Measurements from ENCODE around the gene CTDSP2. TPM values are rescaled to one million over a fixed set of nuclear protein-coding genes. Genes with fewer than 3 reads are reported as not detected.

Gene CTDSP2
- total RNA-seq, 1 donor from 2014 or later: 83.2 TPM

- H3K4me3 Mint-ChIP-seq: peak overlapping the region; percentile 65
- no peak overlapping the region for H3K27ac Mint-ChIP-seq (ENCODE audit: unreplicated experiment)
- peaks cover 81% of the 10 kb centered on the region for H3K4me1 Mint-ChIP-seq
- H3K27me3 Mint-ChIP-seq (ENCODE audit: low read depth): no peaks in the 10 kb centered on the region
- TF ChIP-seq CTCF (conservative IDR thresholded peaks at IDR 0.05): no peak
- no peaks in the 10 kb centered on the region for H3K9me3 Mint-ChIP-seq
- H3K36me3 Mint-ChIP-seq (ENCODE audit: low read depth): no peaks in the 10 kb centered on the region
- no peak for DNase-seq (ENCODE audit: low read depth, low spot score)
Observed at GRCh38 chr12:57837864-57838562, 8.5 kb downstream of the CTDSP2 start.

- Mint-ChIP-seq H3K4me1 (peaks cover 71% of the 10 kb centered on the region), H3K27me3 (ENCODE audit: low read depth) (no peaks in the 10 kb centered on the region), H3K27ac (ENCODE audit: unreplicated experiment) (peak overlapping the region; percentile 95), H3K4me3 (peak overlapping the region; percentile 74), H3K9me3 (no peaks in the 10 kb centered on the region), H3K36me3 (ENCODE audit: low read depth) (no peaks in the 10 kb centered on the region)
- DNase-seq (ENCODE audit: low read depth, low spot score): no peak
- TF ChIP-seq CTCF (conservative IDR thresholded peaks at IDR 0.05): no peak
Observed at GRCh38 chr12:57836442-57837375, 9.8 kb downstream of the CTDSP2 start.

- no peak for DNase-seq (ENCODE audit: low read depth, low spot score)
- H3K9me3 Mint-ChIP-seq: no peaks in the 10 kb centered on the region
- H3K27me3 Mint-ChIP-seq (ENCODE audit: low read depth): no peaks in the 10 kb centered on the region
- no peak overlapping the region for H3K4me3 Mint-ChIP-seq
- H3K27ac Mint-ChIP-seq (ENCODE audit: unreplicated experiment): no peak overlapping the region
- H3K36me3 Mint-ChIP-seq (ENCODE audit: low read depth): no peaks in the 10 kb centered on the region
- TF ChIP-seq CTCF (conservative IDR thresholded peaks at IDR 0.05): no peak
- peaks cover 65% of the 10 kb centered on the region for H3K4me1 Mint-ChIP-seq
Observed at GRCh38 chr12:57835366-57836288, 10.9 kb downstream of the CTDSP2 start.

DNA sequence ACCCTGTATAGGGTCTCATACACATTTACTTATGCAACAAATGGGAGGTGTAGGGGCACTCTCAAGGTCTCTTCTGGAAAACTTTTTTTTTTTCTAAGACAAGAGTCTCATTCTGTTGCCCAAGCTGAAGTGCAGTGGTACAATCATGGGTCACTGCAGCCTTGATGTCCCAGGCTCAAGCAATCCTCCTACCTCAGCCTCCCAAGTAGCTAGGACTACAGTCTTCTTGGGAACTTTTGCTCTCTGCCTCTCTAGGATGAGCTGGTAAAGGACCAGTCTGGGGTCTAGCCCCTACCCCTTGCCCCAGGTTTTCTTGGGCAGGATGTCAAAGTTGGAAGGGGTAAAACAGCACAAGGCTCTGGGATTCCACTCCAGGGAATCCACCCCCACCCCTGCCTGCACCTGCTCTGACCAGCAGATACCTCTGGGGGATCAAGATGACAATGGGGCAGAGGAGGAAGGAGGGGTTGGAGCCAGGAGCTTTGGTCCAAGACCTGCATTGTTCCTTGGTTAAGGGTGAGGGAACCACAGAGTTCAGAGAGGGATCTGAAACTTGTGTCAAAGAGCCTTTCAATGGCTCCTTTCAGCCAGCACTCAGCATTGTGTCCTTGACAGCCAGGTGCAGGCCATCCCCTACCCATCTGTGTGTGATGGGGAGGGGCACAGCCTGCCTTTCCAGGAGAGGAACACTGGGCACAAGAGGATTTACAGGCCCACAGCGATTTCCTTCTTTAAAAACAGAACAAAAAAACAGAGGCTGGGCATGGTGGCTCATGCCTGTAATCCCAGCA, 12.2 kb downstream of the CTDSP2 start:
- Mint-ChIP-seq H3K36me3 (ENCODE audit: low read depth) (no peaks in the 10 kb centered on the region), H3K4me1 (peaks cover 58% of the 10 kb centered on the region), H3K4me3 (no peak overlapping the region), H3K27me3 (ENCODE audit: low read depth) (no peaks in the 10 kb centered on the region), H3K9me3 (no peaks in the 10 kb centered on the region), H3K27ac (ENCODE audit: unreplicated experiment) (no peak overlapping the region)
- TF ChIP-seq CTCF (conservative IDR thresholded peaks at IDR 0.05): no peak
- DNase-seq (ENCODE audit: low read depth, low spot score): no peak

Measured in neural crest cell (in vitro differentiated cells).